HCT116 (cell line): ENCODE data around the gene MAU2.

ENCODE experiments used
- CEBPB ChIP-seq: IDR thresholded peaks from 2 replicates; pipeline ENCODE4 v1.6.1; 2012; ENCODE audit warnings: low read depth
- CTCF ChIP-seq, 3 experiments: fragments of 200-600 bp in 1 of 3; sonication (generic) in 1 of 3; IDR thresholded peaks in 2 of 3; conservative IDR thresholded peaks in 1 of 3; 2 replicates each; pipeline ENCODE4 v1.5.1; 2012 to 2017; ENCODE audit warnings: low read depth in 2 of 3, low read length in 2 of 3, antibody characterized with exemption in 1 of 3, borderline replicate concordance in 1 of 3, control low read depth in 1 of 3, mild to moderate bottlenecking in 1 of 3, mixed read lengths in 1 of 3, mixed run types in 1 of 3, moderate library complexity in 1 of 3; ENCODE audit not compliant: insufficient read depth in 1 of 3
- EGR1 ChIP-seq: IDR thresholded peaks from 2 replicates; pipeline ENCODE4 v1.6.1; 2012; ENCODE audit warnings: low read depth
- EZH2 ChIP-seq: fragments of 200-600 bp; sonication (generic); IDR thresholded peaks from 2 replicates; pipeline ENCODE4 v1.6.1; 2017; ENCODE audit warnings: antibody characterized with exemption, mixed run types
- EZH2phosphoT487 ChIP-seq: fragments of 200-600 bp; IDR thresholded peaks from 2 replicates; pipeline ENCODE4 v1.6.1; 2018; ENCODE audit warnings: antibody characterized with exemption, borderline replicate concordance
- FOSL1 ChIP-seq: IDR thresholded peaks from 2 replicates; pipeline ENCODE4 v1.6.1; 2012; ENCODE audit warnings: low read depth
- POLR2A ChIP-seq: IDR thresholded peaks from 2 replicates; pipeline ENCODE4 v1.7.0; 2011; ENCODE audit warnings: borderline replicate concordance; ENCODE audit not compliant: insufficient read depth, insufficient read length; ENCODE audit errors: extremely low read depth
- POLR2AphosphoS5 ChIP-seq: IDR thresholded peaks from 2 replicates; pipeline ENCODE4 v1.6.1; 2011; ENCODE audit warnings: mild to moderate bottlenecking, low read depth, low read length, moderate library complexity
- RAD21 ChIP-seq: IDR thresholded peaks from 2 replicates; pipeline ENCODE4 v1.6.1; 2012; ENCODE audit warnings: low read depth, mild to moderate bottlenecking
- REST ChIP-seq: IDR thresholded peaks from 2 replicates; pipeline ENCODE4 v1.6.1; 2012; ENCODE audit warnings: low read depth
- YY1 ChIP-seq: IDR thresholded peaks from 2 replicates; pipeline ENCODE4 v1.6.1; 2011; ENCODE audit warnings: low read length, low read depth, moderate library complexity, mild to moderate bottlenecking; ENCODE audit not compliant: insufficient replicate concordance; ENCODE audit errors: extremely low read depth
- ZNF274 ChIP-seq: fragments of 200-500 bp; sonication (Bioruptor generic); IDR thresholded peaks from 2 replicates; pipeline ENCODE4 v1.6.1; 2014; ENCODE audit warnings: mild to moderate bottlenecking, low read depth, low read length, inconsistent platforms
- TF ChIP-seq, protein P1 (sequence below): IDR thresholded peaks from 2 replicates; pipeline ENCODE4 v1.6.1; 2011; ENCODE audit warnings: mild to moderate bottlenecking, low read length, moderate library complexity; ENCODE audit not compliant: insufficient replicate concordance; ENCODE audit errors: extremely low read depth

DNA sequence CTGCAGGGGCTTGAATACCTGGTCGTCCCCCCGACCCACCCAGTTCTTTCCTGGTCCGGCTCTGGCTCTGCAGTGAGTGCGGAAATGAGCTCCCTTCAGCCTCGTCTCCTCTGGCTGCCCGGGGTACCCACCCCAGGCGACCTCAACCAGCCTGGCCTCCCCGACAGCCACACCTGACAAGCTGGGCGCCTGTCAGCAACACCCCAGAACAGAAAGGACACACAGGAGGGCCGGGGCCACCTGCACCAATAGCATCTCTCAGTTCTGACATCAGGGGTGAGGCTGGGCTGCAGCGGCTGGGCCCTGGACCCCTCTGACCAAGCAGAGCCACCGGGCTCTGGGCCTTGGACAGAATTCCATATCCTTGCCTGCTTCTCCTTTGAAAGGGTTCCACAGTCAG is 20.0 kb upstream of the MAU2 start:
- TF ChIP-seq POLR2A (no peak), EGR1 (no peak), CEBPB (no peak), CTCF (IDR thresholded peaks at IDR 0.05 in 2 of 3, conservative IDR thresholded peaks at IDR 0.05 in 1 of 3; ENCODE audit: borderline replicate concordance in 1 of 3, insufficient read depth in 1 of 3, low read depth in 2 of 3, low read length in 2 of 3) (no peak), EZH2 (no peak), REST (no peak), POLR2AphosphoS5 (no peak), YY1 (no peak), ZNF274 (no peak), EZH2phosphoT487 (no peak), RAD21 (no peak), FOSL1 (no peak)
- TF ChIP-seq, protein P1, sequence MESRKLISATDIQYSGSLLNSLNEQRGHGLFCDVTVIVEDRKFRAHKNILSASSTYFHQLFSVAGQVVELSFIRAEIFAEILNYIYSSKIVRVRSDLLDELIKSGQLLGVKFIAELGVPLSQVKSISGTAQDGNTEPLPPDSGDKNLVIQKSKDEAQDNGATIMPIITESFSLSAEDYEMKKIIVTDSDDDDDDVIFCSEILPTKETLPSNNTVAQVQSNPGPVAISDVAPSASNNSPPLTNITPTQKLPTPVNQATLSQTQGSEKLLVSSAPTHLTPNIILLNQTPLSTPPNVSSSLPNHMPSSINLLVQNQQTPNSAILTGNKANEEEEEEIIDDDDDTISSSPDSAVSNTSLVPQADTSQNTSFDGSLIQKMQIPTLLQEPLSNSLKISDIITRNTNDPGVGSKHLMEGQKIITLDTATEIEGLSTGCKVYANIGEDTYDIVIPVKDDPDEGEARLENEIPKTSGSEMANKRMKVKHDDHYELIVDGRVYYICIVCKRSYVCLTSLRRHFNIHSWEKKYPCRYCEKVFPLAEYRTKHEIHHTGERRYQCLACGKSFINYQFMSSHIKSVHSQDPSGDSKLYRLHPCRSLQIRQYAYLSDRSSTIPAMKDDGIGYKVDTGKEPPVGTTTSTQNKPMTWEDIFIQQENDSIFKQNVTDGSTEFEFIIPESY, result no peak
